Fibroblast of villous mesenchyme (primary cell): ENCODE results near the gene MESP2. TPM values are rescaled to one million over a fixed set of nuclear protein-coding genes. Genes with fewer than 3 reads are reported as not detected.
A peak's percentile ranks its signal among the peaks of the same experiment; 100 is the strongest.

ENCODE experiments used
- DNase-seq: peaks from one replicate; pipeline ENCODE4 v3.0.0-alpha.2; 2010; ENCODE audit warnings: low read depth
- H3K4me3 ChIP-seq: 2 replicates; pipeline ENCODE4 v1.5.1; 2011; ENCODE audit warnings: low read depth, mild to moderate bottlenecking, low read length
- total RNA-seq: library from RNA; depleted of rRNA; stranded (reverse); fragments of >200 nt; gene quantifications from 2 replicates; pipeline ENCODE4 v1.2.3, GENCODE V29; 2012
- TF ChIP-seq, protein P1 (sequence below): IDR thresholded peaks from 2 replicates; pipeline ENCODE4 v1.5.1; 2012; ENCODE audit warnings: low read depth, mild to moderate bottlenecking, low read length; ENCODE audit not compliant: insufficient read depth

MESP2 gene
- total RNA-seq, 1 donor, result 0.43 TPM

DNA sequence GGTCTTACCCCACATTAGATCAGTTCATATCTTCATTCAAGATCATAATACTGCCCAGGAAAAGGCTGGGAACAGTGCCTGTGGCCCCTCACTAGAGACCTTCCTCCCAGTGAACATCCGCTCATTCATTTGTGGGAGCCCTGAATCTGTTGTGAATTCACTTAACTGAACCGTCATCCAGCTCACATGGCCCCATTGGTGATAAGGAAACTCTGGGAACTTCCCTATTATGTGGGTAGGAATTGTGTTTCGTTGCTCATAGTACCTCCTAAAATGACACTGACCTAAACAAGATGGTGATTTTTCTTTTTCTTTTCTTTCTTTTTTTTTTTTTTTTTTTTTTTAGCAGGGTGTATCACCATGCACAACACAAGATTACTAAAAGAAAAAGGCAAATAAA, 6.8 kb upstream of the MESP2 start:
- no peak overlapping the region for H3K4me3 ChIP-seq
- DNase-seq, result no peak
- TF ChIP-seq, protein P1, sequence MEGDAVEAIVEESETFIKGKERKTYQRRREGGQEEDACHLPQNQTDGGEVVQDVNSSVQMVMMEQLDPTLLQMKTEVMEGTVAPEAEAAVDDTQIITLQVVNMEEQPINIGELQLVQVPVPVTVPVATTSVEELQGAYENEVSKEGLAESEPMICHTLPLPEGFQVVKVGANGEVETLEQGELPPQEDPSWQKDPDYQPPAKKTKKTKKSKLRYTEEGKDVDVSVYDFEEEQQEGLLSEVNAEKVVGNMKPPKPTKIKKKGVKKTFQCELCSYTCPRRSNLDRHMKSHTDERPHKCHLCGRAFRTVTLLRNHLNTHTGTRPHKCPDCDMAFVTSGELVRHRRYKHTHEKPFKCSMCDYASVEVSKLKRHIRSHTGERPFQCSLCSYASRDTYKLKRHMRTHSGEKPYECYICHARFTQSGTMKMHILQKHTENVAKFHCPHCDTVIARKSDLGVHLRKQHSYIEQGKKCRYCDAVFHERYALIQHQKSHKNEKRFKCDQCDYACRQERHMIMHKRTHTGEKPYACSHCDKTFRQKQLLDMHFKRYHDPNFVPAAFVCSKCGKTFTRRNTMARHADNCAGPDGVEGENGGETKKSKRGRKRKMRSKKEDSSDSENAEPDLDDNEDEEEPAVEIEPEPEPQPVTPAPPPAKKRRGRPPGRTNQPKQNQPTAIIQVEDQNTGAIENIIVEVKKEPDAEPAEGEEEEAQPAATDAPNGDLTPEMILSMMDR, result no peak

DNA sequence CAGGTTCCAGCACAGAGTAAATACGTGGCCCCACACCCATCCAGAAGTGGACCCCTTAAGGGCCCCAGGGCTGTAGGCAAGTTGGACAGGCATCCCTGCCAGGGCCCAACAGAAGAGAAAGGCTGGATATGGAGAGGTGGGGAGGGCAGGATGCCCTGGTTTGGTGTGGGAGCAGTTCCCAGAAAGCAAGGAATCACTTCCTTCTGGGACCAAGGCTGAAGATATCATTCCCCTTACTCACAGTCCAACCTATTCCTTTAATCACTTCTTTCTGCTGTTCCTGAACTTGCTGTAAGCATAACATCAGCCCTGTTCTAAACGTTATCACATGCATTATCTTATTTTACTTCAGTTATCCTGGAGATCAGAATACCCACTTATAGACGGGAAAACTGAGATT, 6.1 kb upstream of the MESP2 start:
- TF ChIP-seq, protein P1, result no peak
- H3K4me3 ChIP-seq, result no peak overlapping the region
- no peak for DNase-seq

DNA sequence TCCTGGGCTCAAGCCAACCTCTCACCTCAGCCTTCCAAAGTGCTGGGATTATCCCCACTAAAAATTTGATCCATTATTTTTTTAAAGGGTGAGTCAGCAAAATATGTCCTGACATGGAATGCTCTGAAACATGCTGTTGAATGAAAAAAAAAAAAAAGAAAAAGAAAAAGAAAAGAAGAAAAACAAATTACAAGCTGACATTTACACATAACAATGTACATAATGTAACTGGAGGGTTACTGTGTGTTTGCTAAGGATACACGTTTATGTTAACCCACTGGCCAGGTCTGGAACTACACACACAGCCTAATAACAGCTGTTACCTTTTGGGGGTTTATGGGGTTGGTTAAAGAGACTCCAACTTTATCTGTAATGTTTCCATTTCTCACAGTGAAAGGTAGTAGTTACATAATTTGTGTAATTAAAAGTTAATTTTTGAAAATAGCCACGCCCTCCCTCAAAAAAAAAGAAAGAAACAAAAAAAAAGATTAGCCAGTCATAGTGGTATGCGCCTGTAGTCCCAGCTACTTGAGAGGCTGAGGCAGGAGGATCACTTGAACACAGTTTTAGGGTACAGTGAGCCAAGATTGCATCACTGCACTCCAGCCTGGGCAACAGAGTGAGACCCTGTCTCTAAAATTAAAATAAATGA, 3.1 kb upstream of the MESP2 start:
- no peak overlapping the region for H3K4me3 ChIP-seq
- TF ChIP-seq, protein P1, result peak; percentile 29
- peak; percentile 14 for DNase-seq

DNA sequence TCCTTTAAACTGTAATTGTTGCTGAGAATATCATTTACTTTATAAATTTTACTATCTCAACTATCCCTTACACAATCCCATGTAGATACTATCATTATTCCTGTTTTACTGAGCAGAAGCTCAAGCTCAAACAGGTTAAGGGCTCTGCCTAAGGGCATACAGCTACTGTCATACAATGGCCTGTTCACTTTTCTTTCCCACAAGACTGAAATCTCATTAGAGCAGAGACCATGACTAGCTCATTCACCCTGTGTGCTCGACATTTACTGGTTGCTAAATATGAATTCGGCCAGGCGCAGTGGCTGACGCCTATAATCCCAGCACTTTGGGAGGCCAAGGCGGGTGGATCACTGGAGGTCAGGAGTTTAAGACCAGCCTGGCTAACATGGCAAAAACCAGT, 1.6 kb upstream of the MESP2 start:
- DNase-seq, result no peak
- H3K4me3 ChIP-seq, result no peak overlapping the region
- TF ChIP-seq, protein P1, result no peak

DNA sequence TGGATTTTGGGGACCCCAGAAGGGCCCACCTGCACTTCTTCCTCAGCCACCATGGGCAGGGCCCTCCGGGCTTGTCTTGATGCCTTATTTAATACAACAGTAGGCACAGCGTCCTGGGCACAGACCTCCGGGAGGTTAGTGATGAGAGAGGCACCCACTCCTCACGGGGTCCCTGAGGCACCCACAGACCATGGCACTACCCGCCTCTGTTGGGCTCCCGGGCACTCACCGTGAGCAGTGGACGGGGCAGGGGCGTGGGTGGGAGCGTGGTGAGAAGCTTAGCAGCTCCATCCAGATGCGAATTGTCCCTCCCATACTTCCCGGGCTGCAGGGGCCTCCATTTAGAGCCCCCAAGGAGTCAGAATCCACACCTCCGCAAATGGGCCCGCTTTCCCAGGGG, 317 bp upstream of the MESP2 start:
- TF ChIP-seq, protein P1, result no peak
- peak overlapping the region; percentile 46 for H3K4me3 ChIP-seq
- no peak for DNase-seq

DNA sequence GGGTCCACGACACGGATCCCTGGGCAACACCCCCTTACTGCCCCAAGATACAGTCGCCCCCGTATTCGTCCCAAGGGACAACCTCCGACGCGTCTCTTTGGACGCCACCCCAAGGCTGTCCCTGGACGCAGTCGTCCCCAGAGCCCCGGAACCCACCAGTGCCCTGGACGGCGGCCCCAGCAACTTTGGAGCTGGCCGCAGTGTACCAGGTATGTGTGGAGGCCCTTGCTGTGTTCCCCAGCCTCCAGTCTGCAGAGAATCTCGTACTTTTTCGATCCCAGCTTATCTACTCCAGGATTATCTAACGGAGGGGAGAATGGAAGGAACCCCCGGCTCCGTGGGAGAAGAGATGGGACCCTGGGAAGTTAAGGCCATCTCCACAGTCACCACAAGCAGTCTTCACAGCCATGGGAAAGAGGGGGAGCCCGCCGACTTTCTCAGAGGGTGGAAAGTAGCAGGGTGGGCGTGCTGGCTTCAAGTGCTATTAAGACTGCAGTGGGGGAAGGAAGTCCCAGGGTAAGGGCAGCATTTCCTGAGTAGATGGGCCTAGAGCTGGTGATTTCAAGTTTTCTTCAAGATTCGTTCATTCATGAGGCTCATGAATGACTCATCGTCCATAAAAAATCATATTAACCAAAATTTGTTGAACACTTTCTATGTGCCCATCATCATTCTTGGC, 1.1 kb downstream of the MESP2 start:
- DNase-seq, result no peak
- TF ChIP-seq, protein P1, result no peak
- no peak overlapping the region for H3K4me3 ChIP-seq
